Putamen (tissue), 1 donor: ENCODE results near the gene IFIH1.
A peak's percentile ranks its signal among the peaks of the same experiment; 100 is the strongest.

ENCODE experiments used
- DNase-seq: peaks from one replicate; pipeline ENCODE4 v3.0.0-alpha.2; 2016; ENCODE audit warnings: low spot score

IFIH1 gene

DNA sequence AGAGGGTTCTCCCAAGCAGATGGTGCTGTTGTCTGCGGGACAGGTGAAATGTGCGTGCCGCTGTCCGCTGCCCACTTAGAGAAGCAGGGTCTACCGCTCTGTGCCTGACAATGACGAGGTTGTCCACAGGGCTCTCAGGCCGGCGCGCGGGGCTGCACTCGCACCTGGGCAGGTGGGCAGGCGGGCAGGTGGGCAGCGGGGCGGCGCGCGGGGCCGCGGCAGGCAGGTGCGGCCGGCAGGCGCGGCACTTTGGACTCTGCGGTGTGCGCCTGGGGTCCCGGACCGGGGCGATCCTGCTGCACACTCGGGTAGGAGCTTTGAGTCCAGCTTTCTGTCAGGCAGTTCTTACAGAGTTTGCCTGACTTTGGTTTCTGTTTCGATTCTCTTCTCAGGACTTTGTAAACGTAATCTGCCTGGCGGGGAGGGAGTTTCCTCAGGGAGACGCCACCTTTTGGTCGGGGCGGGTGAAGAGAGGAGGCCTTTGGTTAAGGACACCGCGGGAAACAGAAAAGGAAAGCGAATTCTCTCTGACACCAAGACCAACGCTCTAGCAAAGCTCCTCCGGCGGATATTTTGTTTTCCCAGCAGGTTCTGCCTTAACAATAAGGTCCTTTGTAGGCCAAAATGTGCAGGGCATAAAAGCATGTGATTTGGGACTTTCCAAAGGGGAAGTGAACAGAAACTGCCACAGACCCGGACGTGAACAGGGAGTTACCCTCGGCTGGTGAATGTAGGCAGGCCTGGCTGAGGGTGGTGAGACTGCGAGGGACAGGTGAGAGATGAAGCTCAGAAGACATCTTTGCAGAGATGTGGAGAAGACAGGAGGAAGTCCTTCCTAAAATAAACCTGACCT lies at the start of gene IFIH1:
TSS of gene IFIH1 (minus strand) at position 357 of the 853 bp plus-strand sequence. CDS start 377 bp downstream, outside the sequence.
- DNase-seq, result peak; percentile 80

DNA sequence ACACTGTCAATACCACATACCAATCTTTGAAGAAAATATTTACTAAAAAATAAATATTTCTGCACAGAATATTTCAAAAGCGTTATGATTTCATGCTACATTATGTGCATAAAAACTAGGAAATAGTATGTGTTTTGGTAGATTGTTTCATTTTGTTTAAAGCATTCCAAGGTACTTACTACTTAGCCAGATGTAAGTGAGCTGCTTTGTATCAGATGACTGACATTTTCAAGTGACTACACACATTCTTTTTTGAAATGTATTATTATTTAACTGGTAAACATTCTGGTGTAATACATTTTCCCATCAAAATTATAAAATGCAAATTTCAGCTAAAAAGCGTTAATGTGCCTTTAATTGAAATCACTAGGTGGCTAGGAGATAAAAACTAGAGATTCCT lies 46.9 kb upstream of the IFIH1 start:
- DNase-seq, result no peak

DNA sequence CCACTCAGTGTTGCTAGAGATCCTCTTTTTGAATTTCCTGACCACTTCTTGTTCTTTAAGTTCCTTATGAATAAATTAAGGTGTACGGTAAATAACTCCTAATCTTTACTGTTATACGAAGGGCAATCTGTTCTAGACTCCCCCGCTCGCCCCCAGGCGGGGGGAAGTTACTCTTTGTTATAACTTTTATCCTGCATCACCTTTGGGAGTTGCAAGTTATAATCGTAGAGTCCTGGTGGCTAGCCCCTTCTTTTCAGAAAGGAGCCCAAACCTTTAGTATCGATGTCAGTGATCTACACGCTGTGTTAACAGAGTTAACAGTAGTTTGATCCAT lies 26.1 kb upstream of the IFIH1 start:
- no peak for DNase-seq

DNA sequence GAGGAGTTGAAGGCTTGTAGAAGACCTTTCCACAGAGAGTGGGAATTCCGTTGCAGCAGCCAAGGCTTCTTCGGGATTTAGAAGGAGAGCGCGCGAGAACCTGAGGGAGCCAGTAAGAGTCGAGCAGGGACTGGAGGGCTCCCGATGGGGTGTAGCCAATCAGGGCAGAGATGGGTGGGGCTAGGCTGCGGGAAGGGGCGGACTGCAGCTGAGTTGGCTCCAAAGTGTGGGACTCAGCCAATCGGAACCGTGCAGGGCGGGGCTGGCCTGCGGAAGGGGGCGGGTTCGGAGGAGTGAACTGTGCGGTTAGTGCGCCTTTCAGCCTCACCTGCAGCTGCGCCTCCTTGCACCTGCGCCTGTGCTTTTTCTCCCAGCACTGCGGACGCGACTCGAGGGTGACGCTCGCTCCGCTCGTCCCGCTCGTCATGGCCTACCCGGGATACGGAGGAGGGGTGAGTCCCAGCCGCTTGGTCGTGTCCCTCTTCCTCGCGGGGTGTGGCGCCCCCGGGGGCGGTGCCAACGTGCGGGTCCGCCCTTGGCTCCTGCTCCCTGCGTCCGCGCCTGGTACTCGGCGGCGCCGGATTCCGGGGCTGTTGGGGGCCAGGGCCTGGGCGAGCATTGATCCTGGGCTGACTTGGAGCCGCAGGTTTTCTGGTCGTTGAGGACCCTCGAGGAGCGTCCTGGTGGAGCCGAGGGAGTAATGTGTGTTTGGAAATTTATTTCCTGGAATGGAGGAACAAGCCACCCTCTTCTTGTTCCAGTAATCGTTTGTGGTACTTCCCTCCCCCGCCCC lies 25.5 kb upstream of the IFIH1 start, which contains the start of gene GCA:
TSS of gene GCA (plus strand) at position 309 of the 793 bp plus-strand sequence. CDS start at position 426, 117 bp downstream.
- DNase-seq, result peak; percentile 98

GRCh38 chr2:162343492-162343823 lies 25.0 kb upstream of the IFIH1 start:
- no peak for DNase-seq

GRCh38 chr2:162342841-162343240 lies 24.4 kb upstream of the IFIH1 start:
- DNase-seq, result no peak

DNA sequence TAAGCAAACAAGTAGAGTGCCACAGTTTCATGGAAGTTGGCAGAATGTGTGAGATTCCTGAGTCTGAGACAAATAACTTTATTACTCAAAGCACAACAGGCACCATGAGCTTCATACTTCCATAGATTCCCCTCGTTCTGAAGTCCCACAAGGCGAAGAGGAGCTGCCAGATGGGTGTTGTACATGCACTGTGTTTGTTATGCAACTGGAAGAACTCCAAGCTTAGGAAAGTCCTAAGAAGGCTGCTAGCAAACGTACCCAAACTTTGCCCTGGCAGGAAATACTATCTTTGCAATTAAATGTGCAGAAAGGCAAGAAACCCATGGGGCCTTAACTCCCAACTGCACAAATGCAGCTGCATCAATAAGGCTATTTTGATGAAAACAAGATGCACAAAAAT lies 23.8 kb upstream of the IFIH1 start:
- no peak for DNase-seq

DNA sequence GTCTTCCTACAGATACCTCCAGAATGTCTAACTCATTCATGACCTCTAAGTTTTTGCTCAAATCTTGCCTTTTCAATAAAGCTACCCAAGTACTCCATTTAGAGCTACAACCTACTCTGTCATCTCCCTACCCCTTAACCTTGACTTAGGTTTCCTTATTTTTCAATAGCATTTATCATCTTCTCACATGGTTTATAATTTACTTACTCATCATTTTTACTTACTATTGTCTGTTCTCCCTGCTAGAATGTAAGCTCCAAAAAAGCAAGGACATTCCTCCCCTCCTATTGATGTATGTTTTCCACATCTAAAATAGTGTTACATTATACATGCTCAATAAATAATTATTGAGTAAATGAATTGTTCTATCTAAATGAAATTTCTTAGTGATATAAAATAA lies 22.3 kb upstream of the IFIH1 start:
- DNase-seq, result no peak

DNA sequence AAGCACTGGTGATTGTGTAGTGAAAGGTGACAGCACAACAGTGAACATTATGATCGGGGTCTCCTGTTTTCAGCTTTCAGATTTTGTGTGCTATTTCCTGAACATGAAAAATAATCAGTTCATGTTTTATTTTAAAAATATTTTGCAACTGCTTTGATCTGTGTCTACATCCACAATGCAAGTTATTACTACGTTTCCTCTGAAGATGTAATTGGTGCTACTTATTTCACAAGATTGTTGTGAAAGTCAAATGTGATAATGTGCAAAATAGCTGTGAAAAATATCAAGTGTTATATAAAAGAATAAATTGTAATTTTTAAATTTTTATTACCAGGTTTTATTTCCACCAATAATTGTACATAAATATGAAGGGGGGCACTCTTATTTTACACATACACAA lies 19.4 kb upstream of the IFIH1 start:
- no peak for DNase-seq

DNA sequence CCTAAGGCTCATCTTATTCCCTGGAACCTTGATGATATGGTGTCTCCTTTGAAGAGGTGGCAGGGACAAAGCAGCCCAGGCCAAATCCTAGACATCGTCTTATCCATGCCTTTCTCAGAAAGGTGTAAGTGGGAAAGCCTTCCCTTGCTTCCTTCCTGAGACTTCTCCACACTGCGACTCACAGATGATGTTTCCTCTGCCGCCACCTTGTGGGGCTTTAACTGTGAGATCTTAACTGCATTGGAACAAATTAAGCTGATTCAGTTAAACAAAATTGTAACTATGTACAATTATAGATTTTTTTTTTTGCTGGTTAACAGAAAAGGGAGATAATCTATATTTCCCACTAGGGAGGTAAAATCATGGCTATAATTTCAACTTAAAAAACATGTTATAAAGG lies 15.5 kb upstream of the IFIH1 start:
- DNase-seq, result no peak

GRCh38 chr2:162330881-162331280 lies 12.4 kb upstream of the IFIH1 start:
- no peak for DNase-seq

DNA sequence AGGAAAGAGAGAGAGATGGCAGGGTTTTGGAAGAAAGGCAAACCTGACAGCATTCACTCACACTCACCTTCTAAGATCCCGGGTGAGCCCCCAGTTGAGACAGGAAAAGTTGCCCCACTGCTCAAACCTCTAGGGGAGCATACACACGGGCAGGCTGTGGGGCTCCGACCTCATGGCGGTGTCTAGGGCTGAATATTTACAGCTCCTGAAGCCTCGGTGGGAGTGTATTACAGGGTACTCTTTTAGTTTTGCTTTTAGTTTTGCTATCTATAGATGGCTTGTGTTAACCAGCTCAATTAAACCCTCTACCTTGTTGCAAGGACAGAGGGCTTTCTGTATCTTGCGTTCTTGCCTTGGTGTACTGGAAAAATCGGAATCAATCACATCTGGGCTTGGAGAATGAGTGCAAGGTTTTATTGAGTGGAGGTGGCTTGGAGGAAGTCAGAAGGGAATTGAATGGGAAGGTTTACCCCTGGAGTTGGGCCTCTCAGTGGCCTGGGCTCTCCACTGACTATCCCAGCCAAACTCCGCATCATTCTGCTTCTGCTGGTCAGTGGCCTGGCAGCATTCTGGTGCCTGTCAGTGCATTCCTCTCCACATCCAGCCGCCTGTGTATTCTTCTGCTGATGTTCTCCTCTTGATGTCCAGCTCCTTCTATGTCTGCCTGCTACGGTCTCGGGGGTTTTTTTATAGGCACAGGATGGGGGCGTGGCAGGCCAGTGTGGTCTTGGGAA lies 10.1 kb upstream of the IFIH1 start:
- DNase-seq, result no peak

DNA sequence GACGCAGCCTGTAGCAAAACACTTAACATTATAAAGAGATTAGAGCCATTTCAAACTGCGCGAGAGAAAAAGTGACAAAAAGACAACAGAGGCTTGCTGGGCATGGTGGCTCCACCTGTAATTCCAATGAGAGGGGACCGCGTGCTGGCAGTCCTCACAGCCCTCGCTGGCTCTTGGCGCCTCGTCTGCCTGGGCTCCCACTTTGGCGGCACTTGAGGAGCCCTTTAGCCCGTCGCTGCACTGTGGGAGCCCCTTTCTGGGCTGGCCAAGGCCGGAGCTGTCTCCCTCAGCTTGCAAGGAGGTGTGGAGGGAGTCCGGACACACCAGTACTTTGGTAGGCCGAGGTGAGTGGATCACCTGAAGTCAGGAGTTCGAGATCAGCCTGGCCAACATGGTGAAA lies 9.3 kb upstream of the IFIH1 start:
- no peak for DNase-seq

- no peak for DNase-seq
Measured at GRCh38 chr2:162327134-162327769, 8.8 kb upstream of the IFIH1 start.

- no peak for DNase-seq
Measured at GRCh38 chr2:162324953-162325352, 6.5 kb upstream of the IFIH1 start.

- no peak for DNase-seq
Measured at GRCh38 chr2:162320864-162321517, 2.5 kb upstream of the IFIH1 start.

- no peak for DNase-seq
Measured at GRCh38 chr2:162317861-162318327, 590 bp downstream of the IFIH1 start.

GRCh38 chr2:162317058-162317742 lies 1.3 kb downstream of the IFIH1 start:
- DNase-seq, result no peak

DNA sequence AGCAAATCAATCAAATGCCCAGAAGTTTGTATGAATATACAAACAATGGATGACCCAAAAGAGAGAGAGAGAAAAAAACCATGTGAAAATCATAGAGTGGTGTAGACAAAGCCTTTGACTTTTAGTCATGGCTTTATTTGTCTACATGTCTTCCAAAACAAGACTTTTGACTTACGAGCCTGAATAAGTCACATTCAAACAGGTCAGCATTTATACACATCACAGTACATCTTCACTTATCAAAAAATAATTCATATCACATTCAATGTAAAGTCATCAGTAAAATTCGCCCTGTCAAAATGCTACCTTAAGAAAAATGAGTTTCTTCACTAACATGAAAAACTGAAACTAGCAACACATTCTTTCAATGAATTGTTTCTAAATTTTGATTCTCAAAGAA lies 1.9 kb downstream of the IFIH1 start:
- no peak for DNase-seq

GRCh38 chr2:162315938-162316337 lies 2.5 kb downstream of the IFIH1 start:
- DNase-seq, result no peak

GRCh38 chr2:162312853-162313252 lies 5.6 kb downstream of the IFIH1 start:
- no peak for DNase-seq
